Stimulated activated CD4-positive, alpha-beta T cell treated with anti-CD3 and anti-CD28 coated beads, Interleukin-4, amount 100 ng/mL, for 4 hours (primary cell): ENCODE results near the gene COL6A2.
"Not testable (repeated sequence)": the region's sequence is repeated elsewhere in the genome, so short reads cannot be mapped to it uniquely, and the experiment has no call there.

Experiments used
- DNase-seq, 2 experiments: peaks; one replicate each; pipeline ENCODE4 v3.0.0-alpha.2; 2020

Gene COL6A2

DNA sequence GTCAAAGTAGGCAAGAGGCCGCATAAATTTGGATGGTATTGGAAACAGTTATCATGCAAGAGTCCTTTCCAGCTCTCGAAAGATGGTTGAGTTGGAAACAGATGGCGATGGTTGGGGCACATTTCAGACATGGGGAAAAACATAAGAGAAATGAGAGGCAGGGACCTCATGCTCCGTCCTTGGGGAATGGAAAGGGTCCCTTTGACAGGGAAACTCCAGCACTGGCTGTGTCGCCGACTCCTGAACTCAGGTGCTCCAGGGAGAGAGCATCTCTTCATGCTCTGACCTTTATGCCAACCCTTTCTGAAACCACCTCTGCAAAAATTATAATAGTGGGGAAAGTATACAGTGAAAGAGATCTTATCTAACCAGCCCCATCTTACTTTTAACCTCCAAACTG is 36.8 kb upstream of the COL6A2 start:
- DNase-seq = no peak

DNA sequence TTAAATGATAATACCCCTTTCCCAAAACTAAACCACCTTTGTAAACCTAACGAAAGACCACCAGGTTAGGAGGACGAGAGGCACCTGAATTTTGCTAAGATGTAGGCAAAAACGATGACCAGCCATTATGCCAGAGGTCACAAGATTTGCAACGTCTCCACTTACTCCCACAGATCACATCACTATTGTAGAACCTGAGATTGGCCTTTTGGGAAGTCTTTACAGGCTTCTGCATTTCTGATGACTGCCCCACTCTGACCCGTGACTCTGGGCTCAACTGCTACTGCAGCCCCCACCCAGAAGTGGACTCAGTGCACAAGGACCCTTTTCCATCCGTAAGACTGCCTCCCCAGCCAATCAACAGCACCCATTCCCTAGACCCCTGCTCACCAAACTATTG is 36.4 kb upstream of the COL6A2 start:
- DNase-seq = no peak

DNA sequence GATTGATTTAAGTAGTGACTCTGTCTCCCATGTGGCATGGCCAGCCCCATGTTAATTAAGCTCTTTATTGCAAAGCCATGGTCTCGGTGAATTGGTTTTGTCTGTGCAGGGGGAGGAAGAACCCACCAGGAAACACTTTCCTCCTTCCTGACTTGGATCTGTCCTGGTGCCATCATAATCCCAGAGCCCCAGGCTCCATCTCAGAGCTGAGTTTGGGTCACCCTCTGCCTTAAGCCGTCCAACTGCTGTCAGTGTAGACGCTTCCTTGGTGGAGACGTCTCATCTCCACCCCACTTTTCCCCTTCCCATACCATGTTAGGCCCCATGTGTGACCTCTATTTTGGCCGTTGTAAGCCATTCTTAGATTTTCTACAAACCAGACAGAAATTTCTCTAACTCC is 36.0 kb upstream of the COL6A2 start:
- no peak for DNase-seq

DNA sequence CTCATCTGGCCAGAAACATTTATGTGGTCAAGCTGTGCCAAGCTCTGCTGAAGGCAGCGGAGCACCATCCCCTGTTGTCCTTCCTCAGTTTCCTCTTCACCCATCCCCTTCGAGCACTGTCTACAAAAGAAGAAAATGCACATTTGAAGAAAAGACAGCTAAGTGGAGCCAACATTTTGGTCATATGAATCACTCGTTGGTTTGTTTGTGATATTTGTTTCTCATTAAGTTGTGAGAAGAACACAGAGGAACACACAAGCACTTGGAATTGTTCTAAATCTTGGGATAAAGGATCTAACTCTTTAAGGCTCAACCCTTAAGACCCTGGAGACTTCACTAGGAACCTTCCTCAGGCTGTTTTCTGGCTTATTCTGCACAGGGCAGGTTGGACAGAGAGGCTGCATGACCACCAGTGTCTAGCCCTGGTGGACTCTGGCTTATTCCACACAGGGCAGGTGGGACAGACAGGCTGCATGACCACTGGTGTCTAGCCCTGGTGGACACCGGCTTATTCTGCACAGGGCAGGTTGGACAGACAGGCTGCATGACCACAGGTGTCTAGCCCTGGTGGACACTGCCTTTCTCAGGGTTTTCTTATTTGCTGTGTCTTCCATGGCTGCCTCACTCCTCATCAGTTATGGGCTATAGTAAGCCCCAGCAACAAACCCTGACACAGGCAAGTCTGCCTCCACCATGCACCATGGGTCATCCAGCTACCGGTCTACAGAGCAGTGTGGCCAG is 35.3 kb upstream of the COL6A2 start:
- no peak for DNase-seq

DNA sequence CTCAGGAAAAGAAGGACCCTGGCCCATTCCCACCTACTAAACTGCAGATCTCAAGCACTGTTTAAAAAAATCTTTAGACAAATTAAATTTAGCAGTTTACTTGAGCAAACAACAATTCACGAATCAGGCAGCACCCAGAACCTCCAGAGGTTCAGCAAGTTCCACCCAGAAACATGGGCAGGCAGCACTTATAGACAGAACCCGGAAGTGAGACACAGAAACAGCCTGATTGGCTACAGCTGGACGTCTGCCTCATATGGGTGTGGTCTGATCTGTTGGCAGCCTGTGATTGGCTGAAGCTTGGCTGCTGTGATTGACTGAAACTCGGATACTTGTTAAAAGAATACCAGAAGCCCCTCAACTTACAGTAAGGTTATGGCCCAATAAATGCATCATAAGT is 34.7 kb upstream of the COL6A2 start:
- no peak for DNase-seq

DNA sequence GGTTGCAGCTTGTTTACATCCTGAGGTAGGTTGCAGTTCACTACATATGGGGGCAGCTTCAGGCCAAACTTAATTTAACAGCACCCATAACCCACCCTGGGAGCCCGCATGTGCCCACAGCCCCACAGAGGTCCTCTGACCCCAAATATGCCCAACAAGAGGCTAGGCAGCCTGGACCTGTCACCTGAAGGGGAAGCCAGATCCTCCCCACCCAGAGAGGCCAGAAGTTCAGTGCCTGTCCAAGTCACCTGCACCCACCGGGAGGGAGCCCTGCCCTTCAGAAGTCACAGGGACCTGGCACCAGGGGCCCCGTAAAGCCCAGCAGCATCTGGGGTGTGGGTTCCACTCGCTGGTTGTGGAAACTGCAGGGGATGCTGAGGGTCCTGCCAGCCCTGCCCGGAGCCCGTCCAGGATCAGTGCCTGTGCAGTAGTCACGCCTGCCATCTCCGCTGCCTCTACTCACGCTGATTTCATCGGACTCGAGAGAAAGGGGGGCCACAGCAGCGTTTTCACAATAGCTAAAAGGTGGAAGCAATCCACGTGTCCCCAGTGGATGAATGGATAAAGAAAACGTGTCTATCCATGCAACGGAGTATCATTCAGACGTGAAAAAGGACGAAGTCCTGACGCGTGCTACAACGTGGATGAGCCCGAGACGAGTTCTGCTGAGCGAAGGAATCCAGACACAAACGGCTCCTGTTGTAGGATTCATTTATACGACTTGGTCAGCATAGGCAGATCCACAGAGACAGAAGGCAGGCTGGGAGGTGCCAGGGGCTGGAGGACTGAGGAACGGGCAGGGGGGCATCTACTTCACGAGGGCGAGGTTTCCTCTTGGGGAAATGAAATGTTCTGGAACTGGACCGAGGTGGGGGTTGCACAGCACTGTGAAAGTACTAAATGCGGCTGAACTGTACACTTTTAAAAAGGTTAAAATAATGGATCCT is 33.9 kb upstream of the COL6A2 start:
- no peak for DNase-seq

DNA sequence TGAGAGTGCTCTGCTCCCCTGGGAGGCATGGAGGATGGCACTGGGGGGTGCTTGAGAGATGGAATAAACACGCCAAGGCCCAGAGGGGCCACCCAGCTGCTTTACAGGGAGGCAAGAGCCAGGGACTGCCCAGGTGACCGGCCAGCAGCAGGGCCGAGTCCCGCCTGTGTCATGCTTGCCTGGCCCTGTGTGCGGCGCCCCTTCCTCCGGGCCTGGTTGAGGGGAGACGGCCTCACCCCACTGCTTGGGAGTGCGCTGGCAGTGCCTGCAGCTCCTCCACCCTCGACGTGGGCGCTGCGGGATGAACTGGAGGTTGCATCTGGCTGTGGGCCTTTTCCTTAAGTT is 33.1 kb upstream of the COL6A2 start:
- no peak for DNase-seq

DNA sequence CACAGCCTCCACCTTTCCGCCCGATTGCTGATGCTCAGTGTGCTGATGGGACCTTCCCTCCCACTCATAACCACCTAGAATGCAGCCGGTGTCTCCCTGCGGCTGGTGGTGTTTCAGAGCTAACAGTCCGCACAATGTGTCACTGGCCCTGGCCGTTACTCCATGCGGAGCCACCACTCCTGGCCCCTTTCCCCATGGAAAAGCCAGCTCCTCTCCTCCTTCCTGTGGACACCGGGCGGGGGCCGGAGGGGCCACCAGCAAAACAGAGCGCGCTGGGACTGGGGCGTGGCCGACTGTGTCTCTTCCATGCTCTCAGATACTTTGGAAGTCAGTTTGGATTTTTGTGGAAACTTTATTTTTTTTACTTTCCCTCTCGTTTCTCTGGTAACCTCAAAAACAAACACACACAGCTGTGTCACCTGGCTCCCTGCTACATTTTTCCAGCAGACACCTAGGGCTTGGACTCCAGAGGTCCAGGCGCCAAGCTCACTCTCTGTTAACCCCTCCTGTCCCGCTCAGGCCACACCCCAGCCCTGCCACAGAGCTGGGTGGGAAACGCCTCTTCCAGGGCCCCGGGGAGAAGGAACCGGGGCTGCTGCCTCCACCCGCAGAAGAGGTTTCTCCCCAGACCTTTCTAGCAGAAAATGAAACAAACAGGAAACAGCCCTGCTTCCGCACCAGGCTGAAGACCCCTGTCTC is 32.5 kb upstream of the COL6A2 start:
- no peak for DNase-seq

DNA sequence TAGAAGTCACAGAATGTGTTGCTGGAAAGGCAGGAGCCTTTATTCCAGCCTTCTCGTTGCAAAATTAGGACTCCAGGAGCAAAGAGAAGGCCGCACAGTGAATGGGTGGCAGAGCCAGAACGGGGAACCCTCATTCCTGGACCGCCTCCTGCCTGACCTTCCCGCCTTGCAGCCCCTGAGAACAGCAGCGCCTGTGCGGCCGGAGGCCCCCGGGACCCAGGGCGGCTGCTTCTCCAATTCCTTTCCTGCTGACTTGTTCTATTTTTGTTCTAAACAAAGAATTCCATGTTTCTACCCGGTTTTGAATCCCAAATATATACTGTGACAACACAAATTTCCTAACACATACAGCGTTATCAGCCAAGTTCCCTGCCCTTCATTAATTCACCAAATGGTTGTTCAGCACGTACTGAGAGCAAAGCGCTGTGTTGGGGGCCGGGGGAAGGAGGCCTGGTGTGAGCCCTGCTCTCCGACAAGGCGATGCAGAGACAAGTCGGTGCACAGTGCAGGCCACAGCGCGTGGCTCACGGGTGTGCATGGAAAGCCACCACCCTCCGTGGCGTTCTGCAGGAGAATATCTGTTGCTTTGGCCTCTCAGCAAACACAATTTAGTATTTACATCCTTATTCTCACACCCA is 31.9 kb upstream of the COL6A2 start:
- no peak for DNase-seq

DNA sequence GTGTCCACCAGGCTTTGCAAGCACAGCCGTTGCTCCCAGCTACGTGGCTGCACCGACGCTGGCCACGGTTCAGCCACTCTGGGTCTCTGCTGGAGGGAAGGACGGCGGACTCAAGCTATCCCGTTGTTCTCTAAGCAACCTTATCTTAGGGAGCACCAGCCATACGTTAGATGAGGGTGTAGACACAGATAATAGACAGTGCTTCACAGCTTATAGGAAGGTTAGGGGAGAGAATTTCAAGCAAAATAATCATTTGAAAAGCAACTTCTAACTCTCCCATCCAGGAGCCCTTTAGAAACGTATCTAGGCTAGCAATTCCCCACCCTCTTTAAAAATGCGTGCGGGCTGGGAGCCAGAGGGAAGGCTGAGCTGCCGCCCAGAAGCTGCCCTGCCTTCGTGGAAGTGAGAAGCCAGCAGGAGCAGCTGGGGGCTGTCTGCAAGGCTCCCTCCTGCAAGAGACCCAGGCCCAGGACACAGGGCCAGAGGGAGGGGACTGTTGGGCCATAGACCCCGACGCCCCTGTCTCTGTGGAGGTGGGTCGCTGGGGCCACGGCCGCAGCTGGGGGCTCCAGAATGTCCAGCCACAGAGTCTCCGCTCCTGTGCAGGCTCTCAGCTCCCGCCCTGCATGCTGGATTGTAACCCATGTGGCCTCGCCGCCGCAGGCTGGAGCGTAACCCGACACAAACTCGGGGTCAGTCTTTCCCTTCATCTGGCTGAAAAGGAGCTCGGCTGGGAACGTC is 31.2 kb upstream of the COL6A2 start:
- no peak for DNase-seq

DNA sequence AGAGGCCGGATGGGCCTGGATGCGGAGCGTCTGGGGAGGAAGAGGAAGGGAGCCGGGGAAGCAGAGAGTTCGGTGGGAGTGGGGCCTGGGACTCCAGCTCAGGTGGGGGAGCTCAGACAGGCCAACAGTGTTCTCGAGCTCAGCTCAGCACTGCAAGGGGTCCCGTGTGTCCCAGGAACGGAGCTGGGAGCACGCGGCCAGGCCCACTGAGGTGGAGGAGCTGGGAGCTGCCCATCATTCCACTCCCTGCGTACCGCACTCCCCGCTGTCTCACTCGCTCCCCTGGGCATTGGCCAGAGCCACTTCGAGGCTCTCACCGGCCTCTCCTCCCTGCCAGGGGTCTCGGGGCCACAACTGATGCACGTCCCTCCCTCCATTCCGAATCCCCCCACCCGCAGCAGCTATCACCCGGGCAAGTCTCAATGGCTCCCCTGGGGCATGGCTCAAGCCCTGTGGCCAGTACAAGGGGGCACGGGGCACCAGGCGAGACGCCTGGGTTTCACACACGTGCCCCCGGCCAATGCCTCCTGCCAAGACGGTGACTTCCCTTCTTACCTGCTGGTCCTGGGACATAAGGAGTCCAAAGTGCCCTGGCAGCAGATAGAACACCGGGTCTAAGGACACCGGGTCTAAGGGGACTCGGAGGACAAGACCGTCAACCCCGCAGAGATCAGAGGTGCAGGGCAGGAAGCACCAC is 30.3 kb upstream of the COL6A2 start:
- DNase-seq = no peak

DNA sequence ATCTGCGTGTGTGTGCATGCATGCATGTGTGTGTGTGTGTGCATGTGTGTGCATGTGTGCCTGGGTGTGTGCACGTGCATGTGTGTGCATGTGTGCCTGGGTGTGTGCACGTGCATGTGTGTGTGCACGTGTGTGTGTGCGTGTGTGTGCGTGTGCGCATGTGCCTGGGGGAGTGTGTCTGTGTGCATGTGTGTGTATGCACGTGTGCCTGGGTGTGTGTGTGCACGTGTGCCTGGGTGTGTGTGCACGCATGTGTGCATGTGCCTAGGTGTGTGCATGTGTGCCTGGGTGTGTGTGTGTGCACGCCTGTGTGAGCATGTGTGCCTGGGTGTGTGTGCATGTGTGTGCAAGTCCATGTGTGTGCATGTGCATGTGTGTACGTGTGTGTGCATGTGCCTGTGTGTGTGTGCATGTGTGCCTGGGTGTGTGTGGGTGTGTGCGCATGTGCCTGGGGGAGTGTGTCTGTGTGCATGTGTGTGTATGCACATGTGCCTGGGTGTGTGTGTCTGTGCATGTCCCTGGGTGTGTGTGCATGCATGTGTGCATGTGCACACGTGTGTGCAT is 29.3 kb upstream of the COL6A2 start:
- no peak for DNase-seq

DNA sequence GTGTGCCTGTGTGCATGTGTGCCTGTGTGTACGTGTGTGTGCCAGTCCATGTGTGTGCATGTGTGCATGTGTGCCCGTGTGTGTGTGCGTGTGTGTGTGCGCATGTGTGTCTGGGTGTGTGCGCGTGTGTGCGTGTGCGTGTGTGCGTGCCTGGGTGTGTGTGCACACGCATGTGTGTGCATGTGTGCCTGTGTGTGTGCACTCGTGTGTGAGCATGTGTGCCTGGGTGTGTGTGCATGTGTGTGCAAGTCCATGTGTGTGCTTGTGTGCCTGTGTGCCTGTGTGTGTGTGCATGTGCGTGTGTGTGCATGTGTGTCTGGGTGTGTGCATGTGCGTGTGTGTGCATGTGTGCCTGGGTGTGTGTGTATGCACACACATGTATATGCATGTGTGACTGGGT is 28.7 kb upstream of the COL6A2 start:
- DNase-seq = no peak

DNA sequence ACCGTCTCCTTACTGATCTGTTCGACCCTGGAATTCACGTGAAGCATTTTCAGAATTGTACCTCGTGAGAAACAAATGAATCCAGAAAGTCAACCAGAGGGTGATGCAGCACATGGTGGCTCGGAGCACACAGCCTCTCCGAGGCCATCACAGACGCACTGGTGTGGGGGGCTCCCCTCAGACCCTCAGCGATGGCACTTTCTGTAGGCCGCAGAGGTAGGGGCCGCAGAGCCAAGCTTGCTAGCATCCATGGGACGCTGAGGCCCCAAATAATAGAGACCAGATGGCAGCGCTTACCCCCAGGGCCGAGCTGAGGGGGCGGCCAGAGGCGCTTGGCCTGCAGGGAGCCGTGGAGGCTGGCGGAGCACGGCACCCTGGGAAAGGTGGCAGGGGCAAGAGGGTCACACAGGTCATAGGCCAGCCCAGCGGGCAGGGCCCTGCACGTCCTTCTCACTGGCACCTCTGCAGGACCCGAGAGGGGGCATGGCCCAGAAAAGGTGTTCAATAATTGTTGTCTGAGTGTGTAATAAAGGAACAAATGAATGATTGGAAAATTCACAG is 28.1 kb upstream of the COL6A2 start:
- DNase-seq = no peak

DNA sequence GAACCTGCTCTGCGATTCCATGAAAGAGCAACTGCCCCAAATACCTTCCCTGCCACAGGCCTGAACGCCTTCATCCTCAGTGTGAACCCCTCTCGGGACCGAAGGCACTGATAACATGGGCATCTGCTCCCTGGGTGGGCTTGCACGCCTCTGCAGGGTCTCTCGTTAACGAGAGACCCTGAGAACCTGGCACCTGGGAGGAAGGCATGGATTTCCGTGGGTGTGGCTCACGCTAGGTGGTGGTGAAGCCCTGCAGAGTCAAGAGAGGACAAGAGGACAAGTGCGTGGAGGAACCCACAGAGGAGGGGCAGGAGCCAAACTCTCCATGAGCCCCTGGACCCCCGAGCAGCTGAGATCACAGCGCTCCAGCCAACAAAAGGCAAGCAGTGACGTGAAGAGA is 26.8 kb upstream of the COL6A2 start:
- DNase-seq = no peak

DNA sequence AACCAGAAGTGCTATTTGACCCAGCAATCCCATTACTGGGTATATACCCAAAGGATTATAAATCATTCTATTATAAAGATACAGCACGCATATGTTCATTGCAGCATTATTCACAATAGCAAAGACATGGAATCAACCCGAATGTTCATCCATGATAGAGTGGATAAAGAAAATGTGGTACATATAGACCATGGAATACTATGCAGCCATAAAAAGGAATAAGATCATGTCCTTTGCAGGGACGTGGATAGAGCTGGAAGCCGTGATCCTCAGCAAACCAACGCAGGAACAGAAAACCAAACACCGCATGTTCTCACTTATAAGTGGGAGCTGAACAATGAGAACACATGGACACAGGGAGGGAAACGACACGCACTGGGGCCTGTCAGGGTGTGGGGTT is 21.2 kb upstream of the COL6A2 start:
- DNase-seq = not testable (repeated sequence)

DNA sequence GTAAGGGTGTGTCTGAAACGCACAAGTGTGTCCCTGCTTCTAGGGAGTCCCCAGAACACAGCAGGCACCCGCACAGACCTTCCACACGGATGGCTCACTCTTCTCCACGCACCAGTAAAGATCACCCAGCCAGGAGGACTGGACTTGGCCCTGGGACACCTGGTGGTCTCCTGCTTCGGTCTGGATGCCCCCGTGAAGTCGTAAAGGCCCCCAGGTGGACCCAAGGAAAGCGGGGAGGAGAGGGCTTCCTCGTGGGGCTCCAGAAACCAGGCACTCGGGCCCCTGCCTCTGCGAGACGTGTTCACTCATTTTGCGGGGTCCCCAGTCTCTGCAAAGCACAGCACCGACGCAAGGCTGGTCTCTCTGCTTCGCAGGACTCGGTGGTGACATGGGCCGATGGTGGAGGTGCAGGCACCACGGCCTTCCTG is 20.2 kb upstream of the COL6A2 start:
- DNase-seq = no peak

DNA sequence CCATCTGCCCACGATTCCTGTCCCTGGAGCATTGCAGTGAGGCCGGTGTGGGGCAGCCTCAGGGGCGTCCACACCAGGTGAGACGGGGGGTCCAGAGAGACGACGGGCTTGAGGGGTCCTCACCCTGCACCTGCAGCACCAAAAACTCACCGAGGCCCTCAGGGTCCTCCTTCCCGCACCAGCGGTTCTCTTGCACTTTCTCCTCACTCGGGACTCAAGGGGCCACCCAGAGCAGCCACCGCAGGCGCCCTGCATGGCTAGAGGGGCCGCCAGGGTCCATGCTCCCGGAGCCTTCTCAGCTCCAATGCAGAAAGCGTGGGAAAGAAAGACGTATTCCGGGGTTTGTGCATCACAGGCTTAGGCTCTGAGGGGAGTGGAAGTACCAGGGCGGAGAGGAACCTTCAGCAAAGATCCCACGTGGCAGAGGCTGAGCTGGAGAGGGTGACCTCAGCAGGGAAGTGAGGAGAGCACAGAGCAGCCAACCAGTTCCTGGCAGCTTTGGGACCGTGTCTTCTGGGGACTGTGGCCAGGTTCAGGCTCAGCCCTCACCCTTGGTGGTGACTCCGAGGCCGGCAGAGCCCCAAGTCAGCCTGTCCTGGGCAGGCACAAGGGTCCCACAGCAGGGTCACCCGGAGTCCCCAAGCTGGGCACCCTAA is 19.5 kb upstream of the COL6A2 start:
- DNase-seq = no peak

DNA sequence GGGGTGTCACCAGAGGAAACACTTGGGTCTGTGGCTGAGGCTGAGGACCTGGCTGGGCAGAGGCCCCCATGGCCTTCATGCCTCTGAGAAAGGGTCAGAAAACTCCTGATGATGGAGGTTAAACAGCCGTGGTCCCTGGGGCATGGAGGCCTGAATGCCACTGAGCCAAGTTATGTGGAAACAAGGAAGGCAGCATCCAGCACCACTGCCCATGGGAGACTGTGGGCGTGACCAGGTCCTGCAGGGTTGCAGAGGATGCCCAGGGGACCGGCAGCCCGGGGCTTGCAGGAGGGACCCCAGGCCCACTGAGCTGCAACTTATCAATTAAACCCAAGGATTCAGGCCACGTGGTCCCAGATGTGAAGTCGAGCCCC is 18.9 kb upstream of the COL6A2 start:
- DNase-seq = no peak

DNA sequence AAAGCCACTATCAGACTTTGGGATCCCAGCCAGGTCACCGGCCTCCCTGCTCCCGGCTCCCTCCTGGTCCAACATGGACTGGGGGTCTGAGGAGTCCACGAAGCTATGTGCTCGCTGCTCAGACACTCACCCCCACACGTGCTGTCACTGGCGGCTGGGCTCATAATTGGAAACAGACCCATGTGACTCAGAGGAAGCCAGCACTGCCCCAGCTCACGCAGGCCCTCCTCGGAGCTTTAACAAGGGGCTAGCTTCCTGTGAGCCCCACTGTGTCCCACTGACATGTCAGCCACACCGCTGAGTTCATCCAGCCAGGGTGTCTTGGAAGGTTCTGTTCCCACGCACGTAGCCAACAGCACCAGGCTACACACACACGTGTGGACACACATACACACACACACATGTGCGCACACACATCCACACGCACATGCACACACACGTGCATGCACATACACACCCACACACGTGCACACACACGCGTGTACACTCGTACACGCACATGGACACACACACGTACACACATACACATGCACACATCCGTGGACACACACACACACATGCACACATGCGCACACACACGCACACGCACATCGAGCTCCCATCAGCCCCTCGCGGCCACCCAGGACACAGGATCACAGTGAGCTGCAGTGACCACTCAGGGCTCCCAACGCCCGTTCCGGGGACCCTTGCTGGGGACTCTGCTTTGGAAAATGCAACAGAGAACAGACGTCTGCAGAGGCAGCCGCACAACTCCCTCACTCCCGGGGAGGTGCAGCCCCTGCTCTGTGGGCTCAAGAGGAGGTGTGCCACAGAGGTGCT is 18.4 kb upstream of the COL6A2 start:
- no peak for DNase-seq
